ENCODE results near the gene SDC3.

DNA sequence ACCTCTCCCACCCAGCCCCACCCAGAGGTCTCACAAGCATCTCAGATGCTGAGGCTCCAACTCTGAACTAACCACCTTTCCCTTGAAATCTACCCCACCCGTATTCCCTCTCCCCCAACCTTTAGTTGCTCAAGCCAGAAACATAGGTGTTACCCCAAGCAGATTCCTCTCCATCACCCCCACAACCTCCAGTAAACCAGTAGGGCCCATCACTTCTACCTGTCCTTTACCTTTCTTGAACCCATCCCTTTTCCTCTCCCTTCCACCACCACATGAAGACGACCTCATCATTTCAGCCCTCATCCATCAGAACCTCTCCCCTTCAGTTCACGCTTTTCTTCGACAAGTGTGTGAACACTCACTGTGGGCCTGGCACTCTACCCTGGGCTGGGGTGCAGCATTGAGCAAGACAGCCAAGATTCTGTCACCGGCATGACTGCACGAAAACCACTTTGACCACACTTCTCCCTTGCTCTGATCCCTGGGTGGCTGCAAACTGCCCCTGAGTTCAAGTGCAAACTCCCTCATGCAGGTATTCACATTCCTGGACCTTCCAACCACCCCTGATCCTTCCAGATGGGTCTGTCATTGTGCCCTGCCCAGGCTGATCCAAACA, 85.5 kb downstream of the SDC3 start:
- TF ChIP-seq POLR2A (IDR thresholded peaks at IDR 0.05; ENCODE audit: low read length): no peak
- TF ChIP-seq GATA1 (IDR thresholded peaks at IDR 0.05; ENCODE audit: low read depth, low read length): no peak

All from erythroblast (primary cell).